A673 (cell line): ENCODE data around the gene CDKN1A. TPM values are rescaled to one million over a fixed set of nuclear protein-coding genes. Genes with fewer than 3 reads are reported as not detected.

ENCODE experiments used
- BruUV-seq: library from RNA; stranded (reverse); fragments of 400-500 nt; replicated peaks from 2 replicates; lab custom pipeline; 2021; lab: Mats Ljungman, UMichigan
- CTCF ChIA-PET: fragments of 300-600 bp; sonication (Branson Sonifier 250); formaldehyde crosslinking; loops from one replicate; lab custom pipeline; 2022; ENCODE audit warnings: antibody characterized with exemption; lab: Charles Lee
- POLR2A ChIA-PET: fragments of 300-600 bp; sonication (Branson Sonifier 250); formaldehyde crosslinking; loops from one replicate; lab custom pipeline; 2022; ENCODE audit warnings: antibody characterized with exemption; ENCODE audit not compliant: low non-redundant PET; lab: Charles Lee
- DNase-seq: peaks from one replicate; pipeline ENCODE4 v3.0.0-alpha.2; 2015; ENCODE audit warnings: low spot score
- H3K27ac ChIP-seq: fragments of 200-600 bp; sonication (generic); 2 replicates; pipeline ENCODE4 v1.5.1; 2016; ENCODE audit warnings: mixed run types, low read depth, mild to moderate bottlenecking, mixed read lengths, antibody characterized with exemption, low read length; ENCODE audit not compliant: poor library complexity, severe bottlenecking
- H3K27me3 ChIP-seq: fragments of 200-600 bp; sonication (generic); replicated peaks from 2 replicates; pipeline ENCODE4 v1.6.1; 2017; ENCODE audit warnings: mixed run types, low read depth, mild to moderate bottlenecking, mixed read lengths, antibody characterized with exemption, low read length; ENCODE audit not compliant: insufficient read depth, poor library complexity
- H3K36me3 ChIP-seq: fragments of 200-600 bp; sonication (generic); 2 replicates; pipeline ENCODE4 v1.6.1; 2016; ENCODE audit warnings: mixed run types, mild to moderate bottlenecking, mixed read lengths, antibody characterized with exemption, low read length; ENCODE audit not compliant: insufficient read depth, poor library complexity, severe bottlenecking
- H3K4me1 ChIP-seq: fragments of 200-600 bp; sonication (generic); 2 replicates; pipeline ENCODE4 v1.6.1; 2017; ENCODE audit warnings: mixed run types, mild to moderate bottlenecking, mixed read lengths, antibody characterized with exemption, low read length; ENCODE audit not compliant: insufficient read depth, poor library complexity, severe bottlenecking
- H3K4me3 ChIP-seq: fragments of 200-600 bp; sonication (generic); 2 replicates; pipeline ENCODE4 v1.5.1; 2016; ENCODE audit warnings: low read depth, mixed run types, mild to moderate bottlenecking, mixed read lengths, low read length; ENCODE audit not compliant: poor library complexity, severe bottlenecking
- H3K9me3 ChIP-seq: fragments of 200-600 bp; sonication (generic); 2 replicates; pipeline ENCODE4 v1.6.1; 2016; ENCODE audit warnings: mixed run types, low read depth, mild to moderate bottlenecking, mixed read lengths, antibody characterized with exemption, low read length; ENCODE audit not compliant: poor library complexity, severe bottlenecking
- CTCF ChIP-seq: fragments of 300-800, 200-600 bp; sonication (generic); conservative IDR thresholded peaks from 2 replicates; pipeline ENCODE4 v1.5.1; 2017; ENCODE audit warnings: low read depth, mild to moderate bottlenecking, antibody characterized with exemption, low read length, moderate library complexity, mixed read lengths
- EZH2 ChIP-seq: fragments of 200-600 bp; sonication (generic); IDR thresholded peaks from 2 replicates; pipeline ENCODE4 v1.6.1; 2017; ENCODE audit warnings: borderline replicate concordance, low read depth, mild to moderate bottlenecking, mixed read lengths, antibody characterized with exemption, low read length; ENCODE audit not compliant: poor library complexity, severe bottlenecking
- intact Hi-C: fragments of 100-400 bp; cut with micrococcal nuclease; formaldehyde crosslinking; loops from one replicate; pipeline ENCODE4 v1.10.0; 2022; ENCODE audit not compliant: unreplicated experiment
- total RNA-seq: library from RNA; stranded (reverse); gene quantifications from 2 replicates; pipeline ENCODE4 v1.2.3, GENCODE V29; 2021

CDKN1A gene
- total RNA-seq, 1 experiment from 2014 or later = 33.6 TPM

GRCh38 chr6:36643977-36644376 lies 34.5 kb upstream of the CDKN1A start:
- no peaks in the 10 kb centered on the region for H3K9me3 ChIP-seq
- ChIA-PET POLR2A (interaction anchor here (1.1 kb wide), 1 partner anchor 23 kb away, joined by 3 read pairs; no protein-coding TSS in a partner anchor), CTCF (no interaction called here)
- no TSS peak for BruUV-seq
- H3K27ac ChIP-seq = no peak overlapping the region
- H3K4me3 ChIP-seq = no peak overlapping the region
- no peak for TF ChIP-seq EZH2
- no peak for TF ChIP-seq CTCF
- H3K36me3 ChIP-seq = no peaks in the 10 kb centered on the region
- H3K4me1 ChIP-seq = peaks cover 2% of the 10 kb centered on the region
- intact Hi-C loops = no loop called here
- H3K27me3 ChIP-seq = no peaks in the 10 kb centered on the region
- DNase-seq = no peak

GRCh38 chr6:36649086-36649485 lies 29.4 kb upstream of the CDKN1A start:
- H3K27ac ChIP-seq = peak overlapping the region; percentile 77
- no TSS peak for BruUV-seq
- no peaks in the 10 kb centered on the region for H3K9me3 ChIP-seq
- no peak overlapping the region for H3K4me3 ChIP-seq
- no peaks in the 10 kb centered on the region for H3K27me3 ChIP-seq
- no peaks in the 10 kb centered on the region for H3K36me3 ChIP-seq
- ChIA-PET POLR2A (no interaction called here), CTCF (no interaction called here)
- intact Hi-C loops = no loop called here
- peaks cover 23% of the 10 kb centered on the region for H3K4me1 ChIP-seq
- no peak for DNase-seq
- TF ChIP-seq CTCF (no peak), EZH2 (no peak)

- ChIA-PET POLR2A (no interaction called here), CTCF (interaction anchor here (0.6 kb wide), 1 partner anchor 285 kb away, joined by 7 read pairs; no protein-coding TSS in a partner anchor)
- no peak overlapping the region for H3K4me3 ChIP-seq
- no peaks in the 10 kb centered on the region for H3K36me3 ChIP-seq
- DNase-seq = peak; percentile 51
- H3K27ac ChIP-seq = peak overlapping the region; percentile 77
- TF ChIP-seq EZH2 (no peak), CTCF (no peak)
- H3K27me3 ChIP-seq = no peaks in the 10 kb centered on the region
- peaks cover 25% of the 10 kb centered on the region for H3K4me1 ChIP-seq
- no TSS peak for BruUV-seq
- intact Hi-C loops = no loop called here
- H3K9me3 ChIP-seq = no peaks in the 10 kb centered on the region
These were observed 28.6 kb upstream of the CDKN1A start for GRCh38 chr6:36649701-36650484.
